Heart left ventricle (tissue), 16 donors: Measurements from ENCODE around the gene TULP4. TPM values are rescaled to one million over a fixed set of nuclear protein-coding genes. Genes with fewer than 3 reads are reported as not detected.

Experiments used
- ATAC-seq, 4 donors: fragments of 200-7000 bp; cut with Tn5 transposase; one replicate each; pipeline ENCODE4 v1.9.1; 2020 to 2022; ENCODE audit warnings: moderate library complexity in 4 of 4, mild to moderate bottlenecking in 3 of 4, moderate number of reproducible peaks in 1 of 4
- DNase-seq, 5 donors: peaks; one replicate each; pipeline ENCODE4 v3.0.0-alpha.2; 2020
- H3K27ac ChIP-seq, 12 donors: fragments of 200-600 bp; sonication (generic) in 4 of 12; one replicate each; pipeline versions ENCODE4 v1.5.0 to v1.8.0; 2016 to 2022; ENCODE audit warnings: mild to moderate bottlenecking in 2 of 12
- H3K27me3 ChIP-seq, 9 donors: fragments of 200-600 bp; sonication (generic) in 2 of 9; one replicate each; pipeline versions ENCODE4 v1.5.1 to v1.8.0; 2016 to 2022; ENCODE audit warnings: mild to moderate bottlenecking in 3 of 9
- H3K36me3 ChIP-seq, 9 donors: fragments of 200-600 bp; sonication (generic) in 2 of 9; one replicate each; pipeline versions ENCODE4 v1.5.0 to v1.8.0; 2018 to 2022; ENCODE audit warnings: mild to moderate bottlenecking in 2 of 9
- H3K4me1 ChIP-seq, 12 donors: fragments of 200-600 bp; sonication (generic) in 4 of 12; one replicate each; pipeline versions ENCODE4 v1.5.0 to v1.8.0; 2016 to 2022; ENCODE audit warnings: mild to moderate bottlenecking in 3 of 12
- H3K4me3 ChIP-seq, 12 donors: fragments of 200-600 bp; sonication (generic) in 4 of 12; one replicate each; pipeline versions ENCODE4 v1.5.0 to v1.8.0; 2017 to 2022; ENCODE audit warnings: mild to moderate bottlenecking in 9 of 12, moderate library complexity in 4 of 12
- H3K9me3 ChIP-seq, 12 donors: fragments of 200-600 bp; sonication (generic) in 4 of 12; one replicate each; pipeline versions ENCODE4 v1.5.0 to v1.8.0; 2016 to 2022; ENCODE audit warnings: mild to moderate bottlenecking in 1 of 12
- CTCF ChIP-seq, 12 donors: fragments of 200-600 bp; sonication (generic) in 4 of 12; IDR thresholded peaks; one replicate each; pipeline versions ENCODE4 v1.5.0 to v1.8.0; 2018 to 2022; ENCODE audit warnings: antibody characterized with exemption in 12 of 12, mild to moderate bottlenecking in 5 of 12
- POLR2A ChIP-seq, 2 donors: fragments of 450-650 bp; IDR thresholded peaks; one replicate each; pipeline ENCODE4 v1.6.1; 2017; ENCODE audit warnings: antibody characterized with exemption in 2 of 2, mild to moderate bottlenecking in 2 of 2, moderate library complexity in 2 of 2
- WGBS, 4 donors: extraction: QIAGEN DNeasy Blood & Tissue Kit in 2 of 4; methylation state at CpG; one replicate each; pipeline versions ENCODE4 v1.1.5 to v1.1.7; 2013 to 2018; 5-methylcytosine and 5-hydroxymethylcytosine counted together
- intact Hi-C, 10 donors: fragments of 100-400 bp; cut with DNase I; formaldehyde crosslinking; loops; one replicate each; pipeline versions ENCODE4 v1.11.1 to v1.14.2; 2022
- polyA plus RNA-seq, 2 donors: library from polyadenylated mRNA; stranded (reverse); fragments of 200-250 nt; gene quantifications; one replicate each; pipeline ENCODE4 v1.2.3, GENCODE V29; 2013
- total RNA-seq, 9 donors: library from RNA; depleted of rRNA in 2 of 9; stranded (reverse); fragments of >200 nt in 2 of 9; fragmentation: NEBNext Ultra II Directional in 3 of 9; extraction: Animal tissue kit (Norgen Biotek cat#: 25700) in 3 of 9; gene quantifications; one replicate each; pipeline versions ENCODE4 v1.1.0 to v1.2.4, GENCODE V29; 2016 to 2023
- donor health status: ischemic (EF 13 %, LVEDD 7.1; RV severe dilation, severe dysfunction).
- donor health status: healthy with polysubstance abuse.
- donor health status: DM: no; HTN: yes; CAD: no.
- donor health status: DM: no; HTN: no; CAD: no.
- donor health status: ischemic (EF 25% LVEDD 6.9; RV normal size, moderate dysfunction).
- donor health status: ischemic (EF 25% LVEDD 5.7; RV mildly dilated, moderate dysfunction).
- donor health status: healthy.
- donor health status: DM: yes; HTN: yes; CAD: no.
- donor health status: ischemic (EF 35%, LVEDD 5.7; RV mildly dilated, moderate dysfunction).
- donor health status: nonischemic (EF 11% LVEDD 7.7; RV severe dilation, severe dysfunction).
- donor health status: DM: yes; HTN: yes; CAD: no.
- donor health status: PGD.
- donor health status: ischemic (EF 29% LVEDD 5.4; RV normal size, mild dysfunction).
- donor health status: nonischemic (EF 23%, LVEDD 6.1; RV moderate dilation, normal function).

The TULP4 gene
- total and polyA plus RNA-seq, 11 donors, result 9.6 to 134 (median 93.0) TPM

- 71 to 83% (median 75%) methylated on average over 5 of the region's 5 CpGs for WGBS, 4 donors
These were observed 83.9 kb downstream of the TULP4 start for GRCh38 chr6:158396136-158396535.

GRCh38 chr6:158397578-158397977 lies 85.3 kb downstream of the TULP4 start:
- ATAC-seq, result no peak

More at GRCh38 chr6:158396136-158396535, 83.9 kb downstream of the TULP4 start:
- DNase-seq (no peak), ATAC-seq (no peak)
- peaks cover 0 to 20% (median 14%) of the 10 kb centered on the region in 12 donors for H3K4me1 ChIP-seq
- H3K36me3 ChIP-seq, result no peaks in the 10 kb centered on the region
- H3K9me3 ChIP-seq, result peaks cover 0 to 7% (median 0%) of the 10 kb centered on the region in 12 donors
- TF ChIP-seq POLR2A (IDR thresholded peaks at IDR 0.05), result no peak
- no peak overlapping the region for H3K27ac ChIP-seq
- H3K27me3 ChIP-seq, result no peaks in the 10 kb centered on the region
- intact Hi-C loops, result no loop called here
- H3K4me3 ChIP-seq, result no peak overlapping the region

GRCh38 chr6:158398252-158399024 lies 86.2 kb downstream of the TULP4 start:
- Histone ChIP-seq H3K4me3 (no peak overlapping the region), H3K4me1 (peaks cover 0 to 38% (median 23%) of the 10 kb centered on the region in 12 donors), H3K27me3 (no peaks in the 10 kb centered on the region), H3K9me3 (peaks cover 0 to 6% (median 0%) of the 10 kb centered on the region in 12 donors), H3K27ac (no peak overlapping the region), H3K36me3 (no peaks in the 10 kb centered on the region)
- intact Hi-C loops, result no loop called here
- WGBS, 4 donors, result 60 to 65% (median 64%) methylated on average over 3 of the region's 3 CpGs
- TF ChIP-seq CTCF (IDR thresholded peaks at IDR 0.05) (no peak), POLR2A (IDR thresholded peaks at IDR 0.05) (no peak)
- DNase-seq, result no peak
- ATAC-seq, result peak in 2 of 4 donors; percentile 16 to 45

More at GRCh38 chr6:158397578-158397977, 85.3 kb downstream of the TULP4 start:
- Histone ChIP-seq H3K27ac (no peak overlapping the region), H3K4me1 (peaks cover 0 to 33% (median 21%) of the 10 kb centered on the region in 12 donors), H3K9me3 (peaks cover 0 to 7% (median 0%) of the 10 kb centered on the region in 12 donors), H3K4me3 (no peak overlapping the region), H3K36me3 (no peaks in the 10 kb centered on the region), H3K27me3 (no peaks in the 10 kb centered on the region)
- TF ChIP-seq POLR2A (IDR thresholded peaks at IDR 0.05) (no peak), CTCF (IDR thresholded peaks at IDR 0.05) (no peak)
- no peak for DNase-seq
- 77 to 86% (median 82%) methylated on average over 4 of the region's 4 CpGs for WGBS, 4 donors
- intact Hi-C loops, result no loop called here

- Histone ChIP-seq H3K4me3 (no peak overlapping the region), H3K4me1 (peaks cover 0 to 38% (median 23%) of the 10 kb centered on the region in 12 donors), H3K27ac (no peak overlapping the region), H3K9me3 (no peaks in the 10 kb centered on the region), H3K27me3 (no peaks in the 10 kb centered on the region), H3K36me3 (no peaks in the 10 kb centered on the region)
- 91 to 93% (median 93%) methylated on average over 3 of the region's 3 CpGs for WGBS, 4 donors
- DNase-seq (no peak), ATAC-seq (peak in 1 of 4 donors; percentile 46)
- TF ChIP-seq POLR2A (IDR thresholded peaks at IDR 0.05) (no peak), CTCF (IDR thresholded peaks at IDR 0.05) (no peak)
- intact Hi-C loops, result no loop called here
These were observed 86.9 kb downstream of the TULP4 start for GRCh38 chr6:158399040-158399700.
